HG03571 (cell line): ENCODE measurements around the gene PRKN.

Experiments used
- ATAC-seq: cut with Tn5 transposase; IDR thresholded peaks from one replicate; pipeline ENCODE4 v1.9.1; 2021; ENCODE audit not compliant: unreplicated experiment

Gene PRKN

DNA sequence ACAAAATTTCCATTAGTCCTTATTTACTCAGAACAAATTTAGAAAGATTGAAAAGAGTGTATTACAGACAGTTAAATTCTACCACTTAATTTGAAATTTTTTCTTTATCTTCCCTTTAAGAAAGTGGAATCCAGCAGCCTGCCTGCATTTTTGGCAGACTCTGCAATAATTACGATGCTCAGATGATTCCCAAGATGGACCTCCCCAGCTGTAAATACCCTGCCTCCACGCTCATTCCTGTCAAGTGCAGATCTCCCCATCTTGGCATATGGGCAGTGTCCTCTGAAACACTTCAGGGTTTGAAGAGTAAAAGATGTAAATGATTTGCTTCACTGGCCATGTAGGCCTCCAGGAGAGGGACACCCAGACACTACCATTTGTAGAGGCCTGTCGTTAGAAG lies 471.2 kb downstream of the PRKN start:
- no peak for ATAC-seq

DNA sequence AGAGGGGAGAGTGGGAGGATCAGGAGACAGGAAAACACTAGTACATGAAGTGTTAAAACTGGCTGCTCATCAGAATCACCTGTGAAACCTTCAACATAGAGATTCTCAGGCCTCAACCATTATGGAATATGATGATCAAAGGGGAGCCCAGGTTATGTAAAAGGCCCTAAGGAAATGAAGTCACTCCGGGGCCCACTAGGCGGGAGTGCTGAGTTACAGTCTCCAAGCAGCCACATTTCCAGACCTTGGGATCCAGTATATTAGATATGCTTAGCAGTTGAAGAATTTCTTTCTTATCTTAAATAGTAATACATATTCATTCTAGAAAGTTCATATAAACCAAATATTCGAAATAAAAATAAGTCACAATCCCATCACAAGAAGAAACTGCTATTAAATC lies 476.3 kb downstream of the PRKN start:
- no peak for ATAC-seq

- no peak for ATAC-seq
Observed at GRCh38 chr6:162249907-162250642, 477.5 kb downstream of the PRKN start.

GRCh38 chr6:162245830-162246420 lies 481.6 kb downstream of the PRKN start:
- ATAC-seq, result no peak

DNA sequence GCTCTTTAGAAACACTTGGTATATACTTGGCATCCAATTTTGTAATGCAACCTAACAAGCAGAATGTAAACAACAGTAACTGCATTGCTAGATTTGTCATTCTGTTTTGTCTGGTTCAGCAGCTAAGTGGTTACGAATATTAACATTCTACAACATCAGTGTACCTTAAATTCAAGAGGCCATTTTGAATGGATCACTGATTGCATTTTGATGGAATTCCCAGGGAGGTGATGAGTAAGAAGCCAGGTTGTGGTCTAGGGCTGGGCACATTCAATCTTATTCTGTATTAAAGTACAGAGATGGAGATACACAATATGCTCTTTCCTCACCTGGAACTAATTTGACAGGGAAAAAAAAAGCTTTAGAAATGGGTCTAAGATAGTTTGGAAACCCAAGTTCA lies 483.5 kb downstream of the PRKN start:
- no peak for ATAC-seq

DNA sequence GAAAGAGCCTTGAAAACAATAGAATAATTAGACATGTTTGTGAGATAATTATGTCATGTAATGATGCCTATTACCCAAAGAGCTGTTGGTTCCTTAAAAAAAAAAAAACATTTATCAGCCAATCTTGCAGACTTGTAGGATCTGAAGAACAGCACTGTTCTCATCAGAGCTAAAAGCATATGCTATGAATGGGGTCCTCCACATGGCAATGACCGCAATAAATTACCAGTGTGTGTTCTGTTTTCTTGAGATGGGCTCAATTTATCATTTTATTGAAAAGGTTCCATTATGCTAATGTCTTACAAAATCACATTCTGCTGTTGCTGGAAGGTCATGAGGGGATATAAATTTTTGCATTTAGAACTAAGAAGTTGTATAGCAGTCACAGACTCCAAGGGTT lies 484.7 kb downstream of the PRKN start:
- no peak for ATAC-seq

DNA sequence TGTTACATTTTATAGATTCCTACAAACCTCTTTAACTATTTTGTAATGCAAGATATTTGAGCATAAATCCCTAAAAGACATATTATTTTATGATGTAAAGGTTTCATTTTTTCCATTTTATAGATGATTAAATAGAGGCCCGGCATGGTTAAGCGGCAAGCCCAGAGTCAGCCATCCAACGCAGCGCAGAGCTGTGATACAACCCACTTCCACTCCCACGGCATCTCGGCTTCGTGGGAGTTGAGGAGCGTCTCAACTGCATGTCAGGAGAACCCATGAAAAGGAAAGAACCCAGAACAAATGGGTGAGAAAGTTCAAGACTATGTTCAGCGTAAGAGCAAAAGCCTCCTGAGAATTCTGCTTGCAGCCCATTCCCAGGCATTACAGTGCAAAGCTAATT lies 488.2 kb downstream of the PRKN start:
- no peak for ATAC-seq

DNA sequence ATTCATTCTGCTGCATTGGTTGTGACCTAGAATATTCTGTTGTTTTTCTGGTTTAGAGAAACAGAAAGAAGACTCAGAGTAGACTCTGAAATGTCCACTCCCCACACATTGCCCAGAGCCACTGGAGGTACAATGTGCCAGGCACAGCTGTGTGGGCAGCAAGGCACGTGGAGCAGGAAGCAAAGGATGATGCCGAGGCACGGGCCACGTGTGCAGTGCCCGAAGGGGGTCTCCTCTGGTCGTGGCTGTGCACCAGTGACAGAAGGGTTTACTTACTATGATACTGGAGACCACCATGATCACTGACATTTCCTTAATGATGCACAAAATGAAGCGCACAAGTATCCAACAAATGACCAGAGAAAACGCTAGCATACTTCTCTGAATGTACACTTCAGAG lies 488.9 kb downstream of the PRKN start:
- ATAC-seq, result no peak

DNA sequence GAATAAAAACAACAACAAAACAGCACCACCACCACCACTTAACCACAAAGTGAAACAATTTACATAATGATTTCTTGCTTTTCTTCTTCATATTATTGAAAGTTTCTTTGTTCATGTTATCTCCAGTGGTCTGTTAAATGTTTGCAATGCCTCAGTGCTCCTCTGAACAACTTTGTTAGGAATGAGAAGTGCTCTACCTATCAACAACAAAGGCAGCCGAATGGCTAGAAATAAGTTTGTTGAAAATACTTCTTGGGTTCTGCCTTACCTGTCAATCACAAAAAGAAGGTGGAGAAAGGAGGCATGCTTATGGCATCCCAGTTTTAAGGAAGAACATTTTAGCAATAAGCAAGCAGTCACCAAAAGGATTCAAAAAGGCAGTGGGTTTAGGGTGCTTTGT lies 490.2 kb downstream of the PRKN start:
- no peak for ATAC-seq

DNA sequence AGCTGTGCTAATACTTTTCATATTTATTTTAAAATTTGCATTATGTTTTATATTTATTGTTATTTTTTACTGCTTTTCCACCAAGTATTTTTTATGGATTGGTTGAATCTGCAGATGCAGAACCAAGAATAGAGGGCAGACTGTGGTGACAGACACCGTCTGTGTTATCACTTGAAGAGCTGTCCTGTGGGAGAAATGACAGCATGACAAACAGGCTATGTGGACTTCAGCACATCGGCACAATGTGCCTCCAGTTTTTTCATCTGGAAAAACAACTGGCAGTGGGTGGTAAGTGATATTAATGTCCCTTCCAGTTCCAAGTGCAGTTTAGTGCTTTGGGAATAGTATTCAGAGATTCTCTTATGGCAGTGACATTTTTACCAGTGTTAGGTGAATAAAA lies 492.9 kb downstream of the PRKN start:
- ATAC-seq, result no peak

GRCh38 chr6:162230147-162230752 lies 497.3 kb downstream of the PRKN start:
- ATAC-seq, result no peak

- no peak for ATAC-seq
Observed at GRCh38 chr6:162229093-162229492, 498.5 kb downstream of the PRKN start.

- ATAC-seq, result no peak
Observed at GRCh38 chr6:162226803-162227202, 500.8 kb downstream of the PRKN start.

DNA sequence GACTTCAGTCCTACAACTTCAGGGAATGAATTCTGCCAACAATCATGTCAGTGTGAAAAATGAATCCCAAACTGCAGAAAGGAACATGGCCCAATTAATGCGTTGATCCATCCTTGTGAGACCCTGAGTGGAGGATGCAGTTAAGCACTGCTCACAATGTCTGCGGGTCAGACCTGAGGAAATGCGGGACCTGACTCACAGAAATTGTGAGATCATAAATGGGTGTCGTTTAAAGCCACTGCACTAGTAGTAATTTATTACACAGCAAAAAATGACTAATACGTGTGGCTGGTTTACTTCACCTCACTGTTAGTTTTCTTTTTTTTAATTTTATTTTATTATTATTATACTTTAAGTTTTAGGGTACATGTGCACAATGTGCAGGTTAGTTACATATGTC lies 505.0 kb downstream of the PRKN start:
- no peak for ATAC-seq

GRCh38 chr6:162220876-162221275 lies 506.7 kb downstream of the PRKN start:
- no peak for ATAC-seq

- ATAC-seq, result no peak
Observed at GRCh38 chr6:162219266-162219665, 508.3 kb downstream of the PRKN start.

DNA sequence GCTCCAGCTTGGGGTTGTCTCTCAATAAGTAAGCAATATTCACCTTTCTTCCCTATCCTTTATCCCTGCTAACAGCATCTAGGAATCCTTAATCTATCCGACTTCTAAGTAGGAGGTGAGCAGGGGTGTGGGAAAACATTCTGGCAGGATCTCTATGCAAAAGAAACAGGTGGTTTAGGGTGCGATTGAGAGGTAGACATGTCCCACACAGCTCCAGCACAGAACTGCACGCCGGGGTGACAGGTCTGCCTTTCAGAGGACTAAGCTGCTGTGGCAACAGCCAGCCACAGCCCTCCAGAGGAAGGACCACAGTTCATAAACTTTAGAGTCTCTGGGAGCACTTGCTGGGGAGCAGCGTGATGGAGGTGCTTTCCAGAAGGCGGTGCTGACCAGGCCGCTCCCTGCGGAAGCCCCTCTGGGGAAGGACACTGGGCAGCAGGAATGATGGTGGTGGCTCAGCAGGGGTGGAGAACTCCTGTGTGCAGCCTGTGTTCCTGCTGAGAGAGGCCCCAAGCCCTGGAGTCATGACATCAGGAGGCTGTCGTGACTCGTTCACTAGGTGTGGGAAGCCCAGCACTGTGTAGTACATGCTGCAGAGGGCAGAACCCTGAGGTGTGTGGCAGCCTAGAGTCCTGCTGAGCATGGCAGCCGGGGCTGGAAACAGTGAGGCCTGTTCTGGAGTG lies 509.6 kb downstream of the PRKN start:
- no peak for ATAC-seq

GRCh38 chr6:162217058-162217457 lies 510.5 kb downstream of the PRKN start:
- ATAC-seq, result no peak

GRCh38 chr6:162211777-162212176 lies 515.8 kb downstream of the PRKN start:
- ATAC-seq, result no peak

- ATAC-seq, result no peak
Observed at GRCh38 chr6:162211022-162211421, 516.5 kb downstream of the PRKN start.

DNA sequence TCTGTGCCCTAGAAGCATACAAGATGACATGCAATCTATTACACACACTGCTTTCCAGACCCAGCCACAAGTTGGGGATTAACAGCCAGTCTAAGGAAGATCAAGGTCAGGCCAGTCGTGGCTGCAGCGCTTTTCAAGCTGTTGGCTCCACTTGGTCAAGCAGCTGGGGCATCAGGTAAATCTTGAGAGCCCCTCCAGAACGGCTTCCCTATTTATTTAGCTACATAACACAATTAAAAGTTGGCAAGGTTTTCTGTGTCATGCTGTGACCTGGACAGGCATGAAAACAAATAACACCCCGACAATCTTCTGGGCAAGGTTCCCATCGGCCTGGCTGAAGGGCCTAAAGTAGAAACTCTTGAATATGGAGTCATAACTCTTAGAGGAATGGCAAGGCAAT lies 524.3 kb downstream of the PRKN start:
- ATAC-seq, result no peak
